ENCODE measurements around the gene GAN. TPM values are rescaled to one million over a fixed set of nuclear protein-coding genes. Genes with fewer than 3 reads are reported as not detected.

GAN gene
- total and polyA plus RNA-seq, 10 of the 15 experiments (the other 5 are each of a cell fraction or from before 2014, with no cell fraction given): 0.42 to 8.4 (median 2.5) TPM

DNA sequence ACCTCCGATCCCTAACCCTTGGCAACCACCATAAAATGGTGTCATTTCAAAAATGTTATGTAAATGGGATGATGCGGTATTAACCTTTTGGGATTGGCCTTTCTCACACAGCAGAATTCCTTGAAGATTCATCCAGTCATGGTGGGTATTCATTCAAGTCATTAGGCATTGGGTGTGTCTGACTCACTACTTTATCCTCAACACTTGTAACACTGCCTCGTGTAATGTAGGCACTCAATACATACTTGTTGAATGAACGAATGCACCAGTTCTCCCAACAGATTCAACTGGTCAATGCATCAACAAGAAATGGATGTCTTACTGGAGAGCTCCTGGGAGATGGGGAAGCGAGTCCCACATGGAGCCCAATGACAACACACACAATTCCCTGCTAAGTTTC is 21.8 kb upstream of the GAN start:
- no peak for DNase-seq (ENCODE audit: low read depth, low spot score)
- FAIRE-seq: no peak
- TF ChIP-seq ZNF217 (IDR thresholded peaks at IDR 0.05) (no peak), ZBED1 (IDR thresholded peaks at IDR 0.05; ENCODE audit: borderline replicate concordance) (no peak), CREB1 (IDR thresholded peaks at IDR 0.05; ENCODE audit: low read depth) (no peak), PAX5 (IDR thresholded peaks at IDR 0.05; ENCODE audit: borderline replicate concordance, low read depth, low read length) (no peak), ZNF622 (IDR thresholded peaks at IDR 0.05) (no peak), ETV6 (conservative IDR thresholded peaks at IDR 0.05 in 1 of 2, IDR thresholded peaks at IDR 0.05 in 1 of 2; ENCODE audit: borderline replicate concordance in 1 of 2, low read depth in 1 of 2) (no peak), CBFB (IDR thresholded peaks at IDR 0.05; ENCODE audit: low read depth) (no peak), PAX8 (IDR thresholded peaks at IDR 0.05) (no peak), POLR2AphosphoS5 (IDR thresholded peaks at IDR 0.05; ENCODE audit: low read length) (no peak), NKRF (conservative IDR thresholded peaks at IDR 0.05) (no peak), KDM1A (IDR thresholded peaks at IDR 0.05; ENCODE audit: borderline replicate concordance) (no peak), KLF5 (IDR thresholded peaks at IDR 0.05; ENCODE audit: partially characterized antibody) (no peak), PML (IDR thresholded peaks at IDR 0.05; ENCODE audit: low read length) (no peak)
- no peak overlapping the region for H3K9ac ChIP-seq (ENCODE audit: control insufficient read depth, insufficient read depth, low read length)
- no peak overlapping the region for H3K4me3 ChIP-seq
- H3K27ac ChIP-seq (ENCODE audit: control insufficient read depth, insufficient read depth): no peak overlapping the region
- WGBS (ENCODE audit: insufficient coverage, insufficient replicate concordance, low lambda C conversion rate, missing lambda C conversion rate): 28% methylated on average over 5 of the region's 5 CpGs
- no TSS peak for BruUV-seq (replicated peaks)
- POLR2A ChIA-PET: no interaction called here
- RAD21 ChIA-PET (ENCODE audit: unreplicated experiment): no interaction called here
- no peak for ATAC-seq
- H3K36me3 ChIP-seq (ENCODE audit: control insufficient read depth in 2 of 2, insufficient read depth in 2 of 2, low read length in 1 of 2): no peaks in the 10 kb centered on the region
- no peak overlapping the region for H3K4me2 ChIP-seq (ENCODE audit: control insufficient read depth, insufficient read depth)
- H2AFZ ChIP-seq (ENCODE audit: control insufficient read depth, low read depth, low read length): no peak overlapping the region
- no peaks in the 10 kb centered on the region for H3K79me2 ChIP-seq (ENCODE audit: control insufficient read depth, insufficient read depth, low read length)
- H3K27me3 ChIP-seq (replicated peaks in 1 of 2; ENCODE audit: control insufficient read depth in 2 of 2, insufficient read depth in 2 of 2, low read length in 1 of 2): no peaks in the 10 kb centered on the region; a peak in 1 of 4 replicates
- no peaks in the 10 kb centered on the region for H3K4me1 ChIP-seq (ENCODE audit: control insufficient read depth, insufficient read depth, low read length)
- in situ Hi-C loops (cut with MboI) (no loop called here), intact Hi-C loops (cut with micrococcal nuclease; ENCODE audit: unreplicated experiment) (no loop called here)
- CTCF ChIA-PET: no interaction called here
- no peaks in the 10 kb centered on the region for H3K9me3 ChIP-seq (replicated peaks; ENCODE audit: control insufficient read depth, insufficient read depth, low read length)
- H4K20me1 ChIP-seq (ENCODE audit: control insufficient read depth, insufficient read depth): no peaks in the 10 kb centered on the region
- SMC1A ChIA-PET (ENCODE audit: uncharacterized antibody, unreplicated experiment): no interaction called here
